HL-60/S4 treated with retinoic acid at 250 ng/mL for 4 days and 3 days (cell line): ENCODE data around the gene PRDM16.

Source experiments
- in situ Hi-C: fragments of 300-500 bp; cut with MboI; formaldehyde crosslinking; loops from 2 replicates; pipeline ENCODE4 v1.7.0; 2022; ENCODE audit warnings: low sequenced_read_pairs

PRDM16 gene

GRCh38 chr1:3430406-3430805 lies 361.4 kb downstream of the PRDM16 start:
- in situ Hi-C loops, result no loop called here

GRCh38 chr1:3430820-3431219 lies 361.8 kb downstream of the PRDM16 start:
- in situ Hi-C loops, result no loop called here

GRCh38 chr1:3431266-3431665 lies 362.3 kb downstream of the PRDM16 start:
- in situ Hi-C loops, result no loop called here

GRCh38 chr1:3431686-3432085 lies 362.7 kb downstream of the PRDM16 start:
- in situ Hi-C loops, result no loop called here

GRCh38 chr1:3432306-3432705 lies 363.3 kb downstream of the PRDM16 start:
- in situ Hi-C loops, result no loop called here

GRCh38 chr1:3433076-3433475 lies 364.1 kb downstream of the PRDM16 start:
- in situ Hi-C loops, result no loop called here

- in situ Hi-C loops, result no loop called here
Observed at GRCh38 chr1:3433596-3434320, 364.8 kb downstream of the PRDM16 start.

- in situ Hi-C loops, result no loop called here
Observed at GRCh38 chr1:3434406-3435110, 365.6 kb downstream of the PRDM16 start.

GRCh38 chr1:3435666-3436065 lies 366.7 kb downstream of the PRDM16 start:
- in situ Hi-C loops, result no loop called here

GRCh38 chr1:3436451-3436850 lies 367.4 kb downstream of the PRDM16 start:
- in situ Hi-C loops, result no loop called here

GRCh38 chr1:3436901-3437300 lies 367.9 kb downstream of the PRDM16 start:
- in situ Hi-C loops, result no loop called here

- in situ Hi-C loops, result no loop called here
Observed at GRCh38 chr1:3438661-3439180, 369.7 kb downstream of the PRDM16 start.

GRCh38 chr1:3439346-3440299 lies 370.6 kb downstream of the PRDM16 start:
- in situ Hi-C loops, result no loop called here

GRCh38 chr1:3440300-3440681 lies 371.3 kb downstream of the PRDM16 start:
- in situ Hi-C loops, result no loop called here

- in situ Hi-C loops, result no loop called here
Observed at GRCh38 chr1:3440711-3441409, 371.9 kb downstream of the PRDM16 start.

GRCh38 chr1:3441410-3441847 lies 372.4 kb downstream of the PRDM16 start:
- in situ Hi-C loops, result no loop called here

GRCh38 chr1:3441880-3442279 lies 372.9 kb downstream of the PRDM16 start:
- in situ Hi-C loops, result no loop called here

GRCh38 chr1:3442331-3442730 lies 373.3 kb downstream of the PRDM16 start:
- in situ Hi-C loops, result no loop called here

- in situ Hi-C loops, result no loop called here
Observed at GRCh38 chr1:3442901-3443300, 373.9 kb downstream of the PRDM16 start.

GRCh38 chr1:3443807-3444206 lies 374.8 kb downstream of the PRDM16 start:
- in situ Hi-C loops, result no loop called here

GRCh38 chr1:3444298-3444697 lies 375.3 kb downstream of the PRDM16 start:
- in situ Hi-C loops, result no loop called here
